K562 (cell line): Measurements from ENCODE around the gene WDR90. TPM values are rescaled to one million over a fixed set of nuclear protein-coding genes. Genes with fewer than 3 reads are reported as not detected.

ENCODE experiments used
- CTCFL ChIP-seq: IDR thresholded peaks from 2 replicates; pipeline ENCODE4 v1.6.1; 2011; ENCODE audit warnings: borderline replicate concordance, low read depth, mild to moderate bottlenecking, moderate library complexity, low read length; ENCODE audit not compliant: insufficient read depth, poor library complexity, severe bottlenecking
- ELK1 ChIP-seq: sonication (generic); formaldehyde crosslinking; IDR thresholded peaks from 2 replicates; pipeline ENCODE4 v1.8.1; 2022; ENCODE audit warnings: missing genetic modification reagents
- FOXP1 ChIP-seq: sonication (generic); formaldehyde crosslinking; IDR thresholded peaks from 2 replicates; pipeline ENCODE4 v1.8.0; 2022; ENCODE audit warnings: mild to moderate bottlenecking, missing genetic modification reagents
- GMEB1 ChIP-seq: fragments of 250-450 bp; sonication (Bioruptor Pico); IDR thresholded peaks from 2 replicates; pipeline ENCODE4 v1.4.0; 2020; ENCODE audit warnings: mild to moderate bottlenecking
- HNRNPUL1 ChIP-seq: fragments of 200-400 bp; formaldehyde crosslinking; IDR thresholded peaks from 2 replicates; pipeline ENCODE4 v1.6.1; 2017; ENCODE audit warnings: low read length
- IRF9 ChIP-seq: fragments of 450-650 bp; IDR thresholded peaks from 2 replicates; pipeline ENCODE4 v1.6.1; 2016; ENCODE audit warnings: missing biosample characterization, missing genetic modification characterization
- MCM2 ChIP-seq: fragments of 450-650 bp; IDR thresholded peaks from 2 replicates; pipeline ENCODE4 v1.6.1; 2017; ENCODE audit warnings: low read depth, mild to moderate bottlenecking
- MED1 ChIP-seq: sonication (generic); formaldehyde crosslinking; IDR thresholded peaks from 2 replicates; pipeline ENCODE4 v1.8.1; 2023; ENCODE audit warnings: missing genetic modification reagents, borderline replicate concordance
- POLR2H ChIP-seq: IDR thresholded peaks from 2 replicates; pipeline ENCODE4 v1.6.1; 2016; ENCODE audit warnings: missing genetic modification characterization, low read depth, mild to moderate bottlenecking, control low read depth, missing compliant biosample characterization, moderate library complexity
- PURB ChIP-seq: sonication (generic); formaldehyde crosslinking; IDR thresholded peaks from 2 replicates; pipeline ENCODE4 v1.9.0; 2021; ENCODE audit warnings: low read depth, mild to moderate bottlenecking, missing genetic modification reagents
- RBM22 ChIP-seq: fragments of 200-400 bp; formaldehyde crosslinking; IDR thresholded peaks from 2 replicates; pipeline ENCODE4 v1.6.1; 2018; ENCODE audit warnings: low read length, low read depth; ENCODE audit not compliant: poor library complexity, severe bottlenecking
- RBM34 ChIP-seq: fragments of 200-400 bp; formaldehyde crosslinking; IDR thresholded peaks from 2 replicates; pipeline ENCODE4 v1.6.1; 2018; ENCODE audit warnings: low read length, borderline replicate concordance; ENCODE audit not compliant: insufficient read depth
- TBL1XR1 ChIP-seq, 2 experiments: IDR thresholded peaks; 2 replicates each; pipeline ENCODE4 v1.6.1; 2012; ENCODE audit warnings: improper control_type of control experiment in 2 of 2, low read length in 2 of 2, mild to moderate bottlenecking in 1 of 2
- TSHZ1 ChIP-seq: fragments of 250-450 bp; sonication (Bioruptor Pico); IDR thresholded peaks from 2 replicates; pipeline ENCODE4 v1.4.0; 2020; ENCODE audit warnings: mild to moderate bottlenecking, moderate library complexity
- ZNF174 ChIP-seq: fragments of 250-450 bp; sonication (Bioruptor Pico); IDR thresholded peaks from 2 replicates; pipeline ENCODE4 v1.4.0; 2020; ENCODE audit warnings: mild to moderate bottlenecking
- ZNF324 ChIP-seq: fragments of 250-450 bp; sonication (Bioruptor Pico); IDR thresholded peaks from 2 replicates; pipeline ENCODE4 v1.4.0; 2020; ENCODE audit warnings: mild to moderate bottlenecking
- ZNF589 ChIP-seq: fragments of 200-800 bp; sonication (Bioruptor generic); IDR thresholded peaks from 2 replicates; pipeline ENCODE4 v1.6.1; 2016; ENCODE audit warnings: low read depth, missing genetic modification characterization, missing compliant biosample characterization
- polyA plus RNA-seq, 8 experiments: library from polyadenylated mRNA; depleted of rRNA in 4 of 8; stranded (reverse) in 5 of 8; unstranded in 3 of 8; fragments of >200 nt; fragmentation: Nextera tagmentation in 2 of 8; fragmentation: Illumina TruSeq in 1 of 8; extraction: Ambion mirVana in 2 of 8; extraction: Trizol in 1 of 8; gene quantifications; 2 replicates each; pipeline versions ENCODE4 v1.2.1 to v1.2.3, GENCODE V29; 2011 to 2014; ENCODE audit warnings: inconsistent platforms in 1 of 8, missing spikeins in 1 of 8
- total RNA-seq, 7 experiments: library from RNA; depleted of rRNA in 6 of 7; stranded (reverse); fragments of >200 nt in 6 of 7; fragmentation: Illumina TruSeq in 2 of 7; extraction: Trizol in 2 of 7; gene quantifications; 2 replicates each; pipeline versions ENCODE4 v1.2.1 to v1.2.3, GENCODE V29; 2011 to 2021; ENCODE audit warnings: low replicate concordance in 1 of 7

The WDR90 gene
- total and polyA plus RNA-seq, 9 of the 15 experiments (the other 6 are each of a cell fraction or from before 2014, with no cell fraction given): 0.44 to 12.6 (median 3.3) TPM

GRCh38 chr16:636206-637080, 12.7 kb upstream of the WDR90 start, which contains the start of gene METTL26 (continued):
- TF ChIP-seq ELK1 (CRISPR knock-in tag): no peak
- peak; percentile 53; the same call in 1 of the 2 replicates for TF ChIP-seq TSHZ1
- no peak for TF ChIP-seq PURB (CRISPR knock-in tag)
- no peak for TF ChIP-seq MCM2
- TF ChIP-seq MED1 (CRISPR knock-in tag): no peak
- TF ChIP-seq HNRNPUL1: no peak
- peak; percentile 45 for TF ChIP-seq CTCFL
- TF ChIP-seq RBM34: no peak
- TF ChIP-seq ZNF589: peak; percentile 83
- TF ChIP-seq ZNF324: no peak
- TF ChIP-seq RBM22: peak; percentile 98
- peak in 1 of 2 experiments; percentile 95; a peak in 3 of 4 replicates for TF ChIP-seq TBL1XR1 (IDR thresholded peaks at IDR 0.05; ENCODE audit: low read length in 2 of 2)
- peak; percentile 64; the same call in 1 of the 2 replicates for TF ChIP-seq FOXP1 (CRISPR knock-in tag)
- no peak for TF ChIP-seq ZNF174 (CRISPR knock-in tag)
- peak; percentile 94 for TF ChIP-seq GMEB1
- no peak for TF ChIP-seq IRF9 (tag)
- peak; percentile 100 for TF ChIP-seq POLR2H
